ENCODE data around the gene TAS2R14.
A peak's percentile ranks its signal among the peaks of the same experiment; 100 is the strongest.

The TAS2R14 gene, protein sequence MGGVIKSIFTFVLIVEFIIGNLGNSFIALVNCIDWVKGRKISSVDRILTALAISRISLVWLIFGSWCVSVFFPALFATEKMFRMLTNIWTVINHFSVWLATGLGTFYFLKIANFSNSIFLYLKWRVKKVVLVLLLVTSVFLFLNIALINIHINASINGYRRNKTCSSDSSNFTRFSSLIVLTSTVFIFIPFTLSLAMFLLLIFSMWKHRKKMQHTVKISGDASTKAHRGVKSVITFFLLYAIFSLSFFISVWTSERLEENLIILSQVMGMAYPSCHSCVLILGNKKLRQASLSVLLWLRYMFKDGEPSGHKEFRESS

DNA sequence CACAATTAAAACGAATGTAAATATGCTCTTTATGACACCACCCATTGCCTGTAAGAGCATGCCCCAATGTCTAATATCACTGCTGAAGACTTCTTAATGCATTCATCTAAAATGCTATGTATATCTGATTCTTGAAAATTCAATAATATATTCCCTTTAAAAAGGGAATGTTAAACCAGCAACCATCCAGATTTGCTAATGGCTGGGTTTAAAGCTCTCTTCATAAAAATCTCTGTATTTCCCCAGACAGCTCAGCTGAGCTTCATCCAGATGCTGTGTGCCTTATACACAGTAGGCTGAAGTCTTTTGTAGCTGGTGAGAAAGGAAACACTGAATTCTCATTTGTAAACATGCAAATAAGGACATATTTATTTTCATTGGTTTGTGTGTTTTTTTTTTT is at the start of gene TAS2R14:
TAS2R14 (minus strand) TSS at position 101 of the 400 bp plus-strand sequence; CDS start at position 45, 56 bp downstream.
- DNase-seq: no peak

DNA sequence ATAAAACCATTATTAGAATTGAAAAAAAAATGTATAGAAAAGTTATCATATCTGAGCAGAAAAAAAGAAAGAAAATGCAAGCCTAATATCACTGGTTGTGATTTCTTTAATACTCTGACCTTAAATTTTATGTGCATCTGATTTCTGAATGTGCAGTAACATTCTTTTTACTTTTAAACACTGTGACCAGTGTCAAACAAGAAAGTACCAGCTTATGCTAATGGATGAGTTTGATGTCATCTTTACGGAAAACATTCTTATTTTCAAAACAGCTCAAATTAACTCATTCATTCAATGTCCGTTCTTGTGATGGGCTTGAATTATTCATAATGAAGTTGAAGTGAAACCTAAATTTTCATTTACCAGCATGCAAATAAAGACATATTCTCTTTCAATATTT is 47.7 kb upstream of the TAS2R14 start, which contains the start of gene TAS2R50:
TAS2R50 (minus strand) TSS at position 101 of the 400 bp plus-strand sequence; CDS start at position 49, 52 bp downstream.
- no peak for DNase-seq

DNA sequence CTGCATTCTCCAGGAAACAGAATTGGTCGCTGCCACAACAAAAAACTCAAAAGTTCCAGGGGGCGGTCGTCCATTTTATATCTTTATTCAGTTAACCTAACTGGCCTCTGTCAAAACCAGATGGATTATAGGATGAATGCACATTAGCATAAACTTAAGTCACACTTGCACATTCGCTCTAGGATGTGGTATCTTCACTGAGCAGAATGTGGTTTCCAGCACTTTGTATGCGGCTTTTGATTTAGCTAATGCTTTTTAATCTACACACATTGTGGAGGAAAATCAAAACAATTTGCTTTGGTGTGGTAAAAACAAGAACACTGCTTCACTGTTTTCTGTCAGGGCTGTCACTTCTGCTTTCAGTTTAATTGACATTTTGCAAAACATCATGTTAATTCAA is 43.2 kb upstream of the TAS2R14 start:
- no peak for DNase-seq

DNA sequence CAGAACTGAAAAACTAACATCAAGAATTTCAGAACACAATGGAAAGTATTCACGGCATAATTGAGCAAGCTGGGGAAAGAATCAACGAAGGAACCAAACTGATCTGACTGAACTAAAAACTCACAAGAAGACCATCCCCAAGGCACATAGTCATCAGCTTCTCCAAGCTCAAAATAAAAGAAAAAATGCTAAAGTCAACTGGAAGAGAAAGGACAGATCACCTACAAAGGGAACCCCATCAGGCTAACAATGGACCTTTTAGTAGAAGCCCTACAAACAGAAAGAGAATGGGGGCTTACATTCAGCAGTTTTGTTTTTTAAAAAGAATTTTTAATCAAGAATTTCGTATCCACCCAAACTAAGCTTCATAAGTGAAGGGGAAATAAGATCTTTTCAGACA is 35.9 kb upstream of the TAS2R14 start:
- DNase-seq: no peak

DNA sequence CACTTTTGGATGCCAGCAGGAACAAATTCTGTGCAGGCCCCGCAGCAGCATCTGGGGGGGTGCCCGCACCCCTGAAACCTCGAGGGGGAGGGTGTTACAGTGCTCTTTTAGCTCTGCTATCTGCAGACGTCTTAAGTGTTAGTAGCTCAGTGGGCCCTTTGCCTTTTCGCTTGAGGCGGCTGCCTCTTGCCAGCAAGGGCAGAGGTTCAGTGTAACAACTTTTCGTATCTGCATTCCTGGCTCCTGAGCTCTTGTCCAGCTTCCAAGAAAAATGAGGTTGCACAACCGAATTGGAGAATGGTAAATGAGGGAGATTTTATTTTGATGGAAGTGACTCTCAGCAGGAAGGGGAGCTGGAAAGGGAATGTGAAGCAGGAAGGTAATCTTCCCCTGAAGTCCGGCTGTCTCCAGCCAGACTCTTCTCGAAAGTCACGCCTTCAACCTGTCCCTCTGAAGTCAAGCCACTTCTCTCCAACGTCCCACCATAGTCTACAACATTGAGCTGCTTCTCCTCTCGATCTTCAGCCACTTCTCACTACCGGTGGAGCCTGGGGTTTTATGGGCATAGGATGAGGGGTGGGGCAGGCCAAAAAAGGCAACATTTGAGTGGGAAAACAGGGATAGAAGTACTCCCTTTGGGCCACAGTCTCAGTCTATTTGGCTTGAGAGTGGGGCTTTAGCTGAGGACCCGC is 29.8 kb upstream of the TAS2R14 start:
- no peak for DNase-seq

DNA sequence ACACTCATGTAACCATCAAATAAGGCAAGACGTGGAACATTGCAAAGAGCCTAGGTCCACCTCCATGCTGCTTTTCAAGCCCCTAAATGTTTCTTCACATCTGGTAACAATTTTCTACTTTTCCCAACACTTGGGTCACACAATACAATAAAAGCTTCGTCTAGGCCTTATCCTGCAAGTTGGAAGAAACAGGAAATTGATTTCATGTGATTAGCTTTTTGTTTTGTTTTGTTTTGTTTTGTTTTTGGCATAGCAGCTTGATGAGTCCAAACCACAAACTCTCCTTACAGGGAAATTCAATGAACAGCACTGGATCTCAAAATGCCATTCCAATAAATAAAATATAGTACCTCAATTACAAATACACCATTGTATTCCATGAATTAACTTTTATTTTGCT is 28.3 kb upstream of the TAS2R14 start:
- DNase-seq: no peak

DNA sequence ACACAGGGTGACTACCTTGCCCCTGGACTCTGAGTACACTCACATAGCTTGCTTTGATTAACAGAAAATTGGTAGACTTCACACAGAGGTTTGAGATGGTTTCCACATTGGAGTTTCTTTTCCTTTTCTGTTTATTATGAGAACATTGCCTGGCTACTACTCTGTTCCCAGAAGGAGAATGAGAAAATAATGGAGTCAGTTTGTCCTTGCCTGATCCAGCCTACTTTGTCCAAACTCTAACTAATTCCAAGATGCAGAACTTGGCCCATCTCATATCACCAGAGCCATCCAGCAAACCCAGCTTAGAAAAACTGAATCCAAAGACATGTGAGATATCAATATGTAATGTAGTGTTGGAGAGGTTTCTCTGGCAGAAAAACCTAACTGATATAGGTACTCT is 27.3 kb upstream of the TAS2R14 start:
- DNase-seq: no peak

DNA sequence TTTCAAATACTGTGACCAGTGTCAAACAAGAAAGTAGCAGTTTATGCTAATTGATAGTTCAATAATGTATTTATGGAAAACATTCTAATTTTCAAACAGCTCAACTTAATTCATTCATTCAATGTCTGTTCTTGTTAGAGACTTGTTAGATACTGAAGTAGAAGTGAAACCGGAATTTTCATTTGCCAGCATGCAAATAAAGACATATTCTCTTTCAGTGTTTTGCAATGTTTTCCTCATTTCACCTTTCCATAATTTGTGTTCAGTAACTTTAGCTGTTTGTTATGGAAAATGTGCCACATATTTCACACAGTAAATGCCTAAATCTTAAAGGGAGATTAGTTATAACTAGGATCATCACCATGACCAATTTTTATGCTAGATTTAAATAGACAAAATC is 26.4 kb upstream of the TAS2R14 start:
- no peak for DNase-seq

DNA sequence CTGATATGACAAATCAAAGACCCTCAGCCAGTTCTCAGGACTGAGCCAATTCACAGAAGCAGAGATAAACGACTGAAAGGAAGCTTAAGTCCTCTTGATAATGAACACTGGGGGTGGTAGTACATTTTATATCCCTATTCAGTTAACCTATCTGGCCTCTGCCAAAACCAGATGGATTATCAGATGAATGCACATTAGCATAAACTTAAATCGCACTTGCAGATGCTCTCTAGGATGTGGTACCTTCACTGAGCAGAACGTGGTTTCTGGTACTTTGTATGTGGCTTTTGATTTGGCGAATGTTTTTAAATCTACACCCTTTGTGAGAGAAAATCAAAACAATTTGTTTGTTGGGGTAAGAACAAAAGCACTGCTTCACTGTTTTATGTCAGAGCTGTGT is 21.1 kb upstream of the TAS2R14 start:
- DNase-seq: peak in 1 of 2 experiments; percentile 29

DNA sequence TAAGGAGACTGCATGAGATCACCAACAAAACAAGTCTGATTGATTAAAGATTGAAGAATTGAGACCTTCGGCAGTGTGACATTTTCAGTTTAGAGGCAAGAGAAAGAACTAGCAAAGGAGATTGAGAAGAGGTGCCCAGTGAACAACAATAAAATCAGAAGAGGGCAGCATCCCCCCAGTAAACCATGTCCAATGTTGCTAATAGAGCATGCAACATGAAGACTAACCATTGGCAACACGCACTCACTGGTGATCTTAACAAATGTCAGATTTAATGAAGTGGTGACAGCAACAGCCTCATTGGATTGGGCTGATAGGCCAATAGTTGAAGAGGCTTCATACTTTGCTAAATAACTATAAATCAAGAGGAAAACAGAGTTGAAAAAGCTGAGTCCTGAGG is 20.7 kb upstream of the TAS2R14 start:
- DNase-seq: no peak

DNA sequence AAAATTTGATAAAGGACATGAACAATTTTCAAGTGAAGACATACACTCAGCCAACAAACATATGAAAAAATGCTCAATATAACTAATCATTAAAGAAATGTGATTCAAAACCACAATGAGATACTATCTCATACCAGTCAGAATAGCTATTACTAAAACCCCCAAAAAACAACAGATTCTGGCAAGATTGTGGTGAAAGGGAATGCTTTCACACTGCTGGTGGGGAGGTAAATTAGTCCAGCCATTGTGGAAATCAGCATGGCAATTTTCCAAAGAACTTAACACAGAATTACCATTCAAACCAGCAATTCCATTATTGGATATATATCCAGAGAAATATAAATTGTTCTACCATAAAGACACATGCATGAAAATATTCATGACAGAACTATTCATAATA is 18.7 kb upstream of the TAS2R14 start:
- no peak for DNase-seq

DNA sequence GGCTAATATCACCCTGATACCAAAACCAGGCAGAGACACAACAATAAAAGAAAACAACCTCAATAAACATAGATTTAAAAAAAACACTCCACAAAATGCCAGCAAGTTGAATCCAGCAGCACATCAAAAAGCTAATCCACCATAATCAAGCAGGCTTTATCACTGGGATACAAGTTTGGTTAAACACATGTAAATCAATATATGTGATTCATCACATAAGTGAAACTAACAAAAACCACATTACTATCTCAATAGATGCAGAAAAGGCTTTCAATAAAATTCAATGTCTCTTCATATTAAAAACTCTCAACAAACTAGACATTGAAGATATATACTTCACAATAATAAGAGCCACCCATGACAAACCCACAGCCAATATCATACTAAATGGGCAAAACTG is 17.0 kb upstream of the TAS2R14 start:
- no peak for DNase-seq

DNA sequence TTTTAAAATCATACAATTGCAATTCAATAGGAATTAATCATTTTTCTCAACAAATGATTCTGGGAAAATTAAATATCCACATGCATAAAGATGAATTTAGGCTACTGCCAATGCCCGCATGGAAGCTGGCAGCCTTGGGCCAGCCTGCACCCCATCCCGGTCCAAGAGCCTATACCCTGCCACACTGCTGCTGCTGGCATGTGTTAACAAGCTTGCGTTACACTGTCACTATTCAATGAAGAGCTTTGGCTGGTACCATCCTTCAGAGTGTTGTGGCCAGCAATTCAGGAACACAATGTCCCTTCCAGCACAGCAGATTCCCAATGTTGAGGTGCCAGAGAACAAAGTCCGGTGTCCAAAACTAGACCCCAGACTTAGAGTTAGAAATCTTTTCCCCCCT is 13.6 kb upstream of the TAS2R14 start:
- no peak for DNase-seq

DNA sequence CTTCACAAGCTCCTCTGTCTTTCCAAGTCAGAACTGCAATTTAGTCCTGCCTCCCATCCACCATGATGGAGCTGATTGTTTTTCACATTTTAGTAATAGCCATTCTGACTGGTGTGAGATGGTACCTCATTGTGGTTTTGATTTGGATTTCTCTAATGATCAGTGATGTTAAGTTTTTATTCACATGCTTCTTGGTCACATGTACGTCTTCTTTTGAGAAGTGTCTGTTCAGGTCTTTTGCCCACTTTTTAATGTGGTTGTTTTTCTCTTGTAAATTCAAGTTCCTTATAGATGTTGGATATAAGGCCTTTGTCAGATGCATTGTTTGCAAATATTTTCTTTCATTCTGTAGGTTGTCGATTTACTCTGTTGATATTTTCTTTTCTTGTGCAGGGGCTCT is 4.1 kb upstream of the TAS2R14 start:
- DNase-seq: no peak

DNA sequence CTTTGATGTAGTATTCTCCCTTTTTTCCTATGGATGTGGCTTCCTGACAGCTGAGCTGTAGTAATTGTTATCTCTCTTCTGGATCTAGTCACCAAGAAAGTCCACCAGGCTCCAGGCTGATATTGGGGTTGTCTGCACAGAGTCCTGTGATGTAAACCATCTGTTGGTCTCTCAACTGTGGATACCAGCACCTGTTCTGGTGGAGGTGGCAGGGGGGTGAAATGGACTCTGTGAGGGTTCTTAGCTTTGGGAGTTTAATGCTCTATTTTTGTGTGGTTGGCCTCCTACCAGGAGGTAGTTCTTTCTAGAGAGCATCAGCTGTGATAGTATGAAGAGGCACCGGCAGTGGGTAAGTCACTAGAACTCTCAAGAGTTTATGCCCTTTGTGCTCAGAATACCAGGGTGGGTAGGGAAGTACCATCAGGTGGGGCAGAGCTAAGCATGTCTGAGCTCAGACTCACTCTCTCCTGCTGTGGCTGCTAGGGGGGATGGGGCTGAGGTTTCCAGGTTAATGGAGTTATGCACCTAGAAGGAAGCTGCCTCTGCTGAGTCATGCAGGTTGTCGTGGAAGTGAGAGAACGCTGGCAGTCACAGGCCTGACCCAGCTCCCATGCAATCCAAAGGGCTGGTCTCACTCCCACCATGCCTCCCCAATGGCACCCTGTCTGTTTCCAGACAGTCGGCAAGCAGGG is 3.0 kb upstream of the TAS2R14 start:
- DNase-seq: peak in 1 of 2 experiments; percentile 6

DNA sequence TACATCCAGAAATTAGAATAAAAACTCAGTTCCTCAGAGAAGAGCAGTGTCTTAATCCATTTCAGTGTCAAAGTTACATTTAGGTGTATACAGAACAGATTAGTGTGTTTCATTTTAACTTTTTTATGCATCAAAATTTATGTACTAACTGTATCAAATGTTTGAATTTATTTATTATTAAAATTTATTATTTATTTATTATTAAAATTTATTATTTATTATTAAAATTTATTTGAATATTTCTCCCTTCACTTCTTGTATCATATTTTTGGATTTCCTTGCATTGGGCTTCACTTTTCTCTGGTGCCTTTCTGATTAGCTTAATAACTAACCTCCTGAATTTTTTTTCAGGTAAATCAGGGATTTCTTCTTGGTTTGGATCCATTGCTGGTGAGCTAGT is 2.3 kb upstream of the TAS2R14 start:
- no peak for DNase-seq

DNA sequence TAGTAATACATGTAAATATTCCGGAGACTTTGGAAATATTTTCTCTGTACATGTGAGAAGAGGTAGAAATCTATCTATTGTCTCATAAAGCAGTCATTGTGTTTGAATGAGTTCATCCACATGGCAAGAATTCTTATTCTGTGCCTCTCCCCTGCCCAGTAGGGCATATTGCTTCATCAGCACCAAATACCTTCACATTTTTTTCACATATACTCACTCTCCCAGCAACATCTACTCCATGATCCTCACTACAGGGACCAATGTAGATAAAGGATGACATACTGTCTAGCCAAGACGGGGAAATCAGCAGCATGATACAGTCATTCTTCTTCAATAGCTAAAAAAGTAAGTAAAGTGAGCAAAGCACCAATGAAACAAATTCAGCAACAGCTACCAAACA is 1.3 kb upstream of the TAS2R14 start:
- DNase-seq: no peak

DNA sequence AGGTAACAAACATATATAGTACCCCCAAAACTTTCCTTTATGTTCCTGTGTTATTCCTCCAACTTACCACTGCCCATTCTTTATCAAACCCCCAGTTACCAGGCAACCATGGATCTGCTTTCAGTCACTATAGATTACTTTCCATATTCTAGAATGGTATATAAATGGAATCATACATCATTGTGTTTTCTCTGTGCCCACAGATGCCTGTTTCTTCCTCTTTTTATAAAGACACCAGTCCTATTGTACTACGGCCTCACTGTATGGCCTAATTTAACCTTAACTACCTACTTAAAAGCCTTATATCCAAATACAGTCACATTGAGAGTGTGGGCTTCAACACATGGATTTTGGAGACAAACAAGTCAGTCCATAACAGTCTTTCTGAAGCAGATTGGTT is 2.6 kb downstream of the TAS2R14 start:
- no peak for DNase-seq

DNA sequence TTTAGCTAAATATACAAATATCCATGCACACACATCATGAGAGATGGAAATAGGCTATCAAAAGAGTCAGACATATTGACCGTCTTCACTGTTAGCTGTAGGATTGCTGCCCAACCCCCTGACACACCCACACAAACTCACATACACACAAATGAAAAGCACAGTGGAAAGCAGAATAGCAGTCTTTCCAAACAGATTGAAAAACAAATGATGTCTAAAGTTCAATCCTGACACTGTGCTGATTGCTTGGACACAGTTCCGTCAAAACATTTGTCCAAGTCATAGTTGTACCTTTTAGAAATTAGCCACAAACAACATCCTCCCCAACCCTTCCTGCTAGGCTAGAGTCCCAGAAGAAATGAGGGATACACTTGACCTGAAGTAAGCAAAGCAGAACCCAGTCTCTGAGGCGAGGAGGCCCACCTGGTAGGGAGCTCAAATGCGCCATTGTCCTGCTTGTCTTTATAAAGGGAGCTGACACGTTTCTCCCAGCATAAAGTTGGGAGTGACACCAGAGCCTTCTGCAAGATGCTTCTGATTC is 10.2 kb downstream of the TAS2R14 start, which contains the start of gene PRH2:
PRH2 (plus strand) TSS at position 491 of the 541 bp plus-strand sequence; CDS start at position 529, 38 bp downstream.
- no peak for DNase-seq

DNA sequence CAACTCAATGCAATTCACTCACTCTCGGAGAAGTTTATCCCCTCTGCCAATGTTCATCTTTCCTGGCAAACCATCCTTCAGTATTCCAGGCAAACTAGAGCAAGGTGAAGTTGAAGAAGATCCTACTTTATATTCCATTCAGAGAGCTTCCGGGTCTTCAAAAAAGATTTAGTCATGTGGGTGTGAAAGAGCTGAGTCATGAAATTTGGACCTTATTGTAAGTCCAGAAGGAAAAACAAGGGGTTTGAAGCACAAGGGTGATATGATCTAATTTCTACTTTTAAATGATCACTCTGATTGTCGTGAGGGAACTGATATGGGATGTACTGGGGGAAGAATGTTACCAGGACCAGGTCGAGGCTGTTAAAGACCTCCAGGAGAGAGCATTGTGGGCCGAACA is 12.8 kb downstream of the TAS2R14 start:
- no peak for DNase-seq

DNA sequence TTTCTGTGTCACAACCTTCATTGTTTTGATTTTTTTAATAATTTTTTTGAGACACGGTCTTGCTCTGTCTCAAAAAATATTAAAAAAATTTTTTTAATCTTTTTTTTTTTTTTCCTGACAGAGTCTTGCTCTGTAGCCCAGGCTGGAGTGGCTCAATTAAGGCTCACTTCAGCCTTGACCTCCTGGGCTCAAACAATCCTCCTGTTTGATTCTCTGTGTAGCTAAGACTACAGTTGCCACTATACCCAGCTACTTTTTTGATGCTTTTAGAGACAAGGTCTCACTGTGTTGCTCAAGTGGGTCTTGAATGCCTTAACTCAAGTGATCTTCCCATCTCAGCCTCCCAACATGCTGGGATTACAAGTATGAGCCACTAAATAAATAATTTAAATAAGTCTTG is 19.3 kb downstream of the TAS2R14 start:
- no peak for DNase-seq

DNA sequence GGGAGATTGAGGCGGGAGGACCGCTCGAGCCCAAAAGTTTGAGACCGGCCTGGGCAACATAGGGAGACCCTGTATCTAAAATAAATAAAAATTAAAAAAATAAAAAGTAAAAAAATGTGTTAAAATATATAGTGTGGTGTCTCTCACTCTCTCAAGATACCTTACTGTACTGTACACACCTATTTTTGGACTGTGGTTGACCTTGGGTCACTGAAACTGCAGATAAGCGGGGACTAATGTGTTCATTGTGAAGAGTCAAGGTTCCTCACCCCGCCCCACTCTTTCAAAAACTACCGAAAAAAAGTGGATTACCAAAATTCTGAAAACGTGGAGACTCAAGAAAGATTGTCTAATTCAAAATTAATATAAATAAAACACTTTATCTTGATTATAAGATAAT is 28.7 kb downstream of the TAS2R14 start:
- DNase-seq: no peak

DNA sequence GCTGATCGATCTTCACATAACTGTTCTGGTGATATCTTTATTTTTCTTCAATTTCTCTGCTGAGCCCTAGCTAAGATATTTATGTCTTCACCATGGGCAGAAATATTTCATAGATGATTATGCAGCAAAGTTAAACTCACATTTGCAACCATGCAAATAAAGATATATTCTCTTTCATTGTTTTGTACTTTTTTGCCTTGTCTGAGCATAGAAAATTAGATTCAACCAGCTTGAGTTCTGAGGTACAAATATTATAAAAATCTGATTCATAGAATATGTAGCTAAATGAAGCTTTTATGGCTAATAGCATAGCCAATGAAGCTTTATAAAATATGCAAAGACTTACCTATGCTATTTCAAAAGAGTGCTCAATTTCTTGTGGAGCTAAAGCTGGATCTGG is 29.6 kb downstream of the TAS2R14 start, which contains the start of gene TAS2R13:
TAS2R13 (minus strand) TSS at position 101 of the 400 bp plus-strand sequence. CDS start 264 bp downstream, outside the sequence.
- no peak for DNase-seq
